Sigmoid colon (tissue), 7 donors: ENCODE measurements around the gene COL25A1. TPM values are rescaled to one million over a fixed set of nuclear protein-coding genes. Genes with fewer than 3 reads are reported as not detected.

Experiments used
- DNase-seq: peaks from one replicate; pipeline ENCODE4 v3.0.0-alpha.2; 2019
- H3K27ac ChIP-seq, 4 donors: fragments of 200-600 bp; sonication (generic); one replicate each; pipeline ENCODE4 v1.5.1; 2016 to 2019; ENCODE audit warnings: mild to moderate bottlenecking in 1 of 4
- H3K27me3 ChIP-seq, 3 donors: fragments of 200-600 bp; sonication (generic); one replicate each; pipeline ENCODE4 v1.5.1; 2019; ENCODE audit warnings: mild to moderate bottlenecking in 1 of 3
- H3K36me3 ChIP-seq, 4 donors: fragments of 200-600 bp; sonication (generic); one replicate each; pipeline ENCODE4 v1.5.1; 2016 to 2019
- H3K4me1 ChIP-seq, 4 donors: fragments of 200-600 bp; sonication (generic); one replicate each; pipeline ENCODE4 v1.5.1; 2017 to 2019
- H3K4me3 ChIP-seq, 4 donors: fragments of 200-600 bp; sonication (generic); one replicate each; pipeline ENCODE4 v1.5.1; 2017 to 2019; ENCODE audit warnings: mild to moderate bottlenecking in 2 of 4, moderate library complexity in 1 of 4
- H3K9me3 ChIP-seq, 4 donors: fragments of 200-600 bp in 3 of 4; sonication (generic) in 3 of 4; one replicate each; pipeline versions ENCODE4 v1.5.1 to v1.6.1; 2013 to 2019
- CTCF ChIP-seq, 4 experiments: fragments of 450-650 bp in 3 of 4; fragments of 200-600 bp in 1 of 4; IDR thresholded peaks; one replicate each; pipeline ENCODE4 v1.5.1; 2016 to 2019; ENCODE audit warnings: antibody characterized with exemption in 4 of 4, mild to moderate bottlenecking in 3 of 4, moderate library complexity in 2 of 4
- EP300 ChIP-seq, 4 donors: sonication (generic); formaldehyde crosslinking; IDR thresholded peaks; one replicate each; pipeline ENCODE4 v1.6.1; 2017; ENCODE audit warnings: antibody characterized with exemption in 4 of 4
- POLR2A ChIP-seq, 2 donors: fragments of 450-650 bp; IDR thresholded peaks; one replicate each; pipeline ENCODE4 v1.6.1; 2016; ENCODE audit warnings: antibody characterized with exemption in 2 of 2, mild to moderate bottlenecking in 2 of 2, moderate library complexity in 2 of 2
- POLR2AphosphoS5 ChIP-seq, 4 donors: sonication (generic); formaldehyde crosslinking; IDR thresholded peaks; one replicate each; pipeline ENCODE4 v1.6.1; 2017; ENCODE audit warnings: antibody characterized with exemption in 4 of 4
- WGBS, 2 donors: extraction: QIAGEN DNeasy Blood & Tissue Kit; methylation state at CpG; one replicate each; pipeline ENCODE4 v1.1.7; 2013; 5-methylcytosine and 5-hydroxymethylcytosine counted together
- intact Hi-C: fragments of 100-400 bp; cut with DNase I; formaldehyde crosslinking; loops from one replicate; pipeline ENCODE4 v1.15.1; 2023
- polyA plus RNA-seq, 3 donors: library from polyadenylated mRNA; stranded (reverse); fragments of 200-250 nt; gene quantifications; one replicate each; pipeline ENCODE4 v1.2.3, GENCODE V29; 2013
- total RNA-seq, 4 donors: library from RNA; depleted of rRNA; stranded (reverse); fragments of >200 nt; gene quantifications; one replicate each; pipeline ENCODE4 v1.1.0, GENCODE V29; 2016
- donor health status: healthy with polysubstance abuse.
- donor health status: Bipolar disorder and iron deficiency.
- donor health status: healthy.

COL25A1 gene
- total and polyA plus RNA-seq, 7 donors = 0.15 to 1.4 (median 0.41) TPM; not detected in 2

DNA sequence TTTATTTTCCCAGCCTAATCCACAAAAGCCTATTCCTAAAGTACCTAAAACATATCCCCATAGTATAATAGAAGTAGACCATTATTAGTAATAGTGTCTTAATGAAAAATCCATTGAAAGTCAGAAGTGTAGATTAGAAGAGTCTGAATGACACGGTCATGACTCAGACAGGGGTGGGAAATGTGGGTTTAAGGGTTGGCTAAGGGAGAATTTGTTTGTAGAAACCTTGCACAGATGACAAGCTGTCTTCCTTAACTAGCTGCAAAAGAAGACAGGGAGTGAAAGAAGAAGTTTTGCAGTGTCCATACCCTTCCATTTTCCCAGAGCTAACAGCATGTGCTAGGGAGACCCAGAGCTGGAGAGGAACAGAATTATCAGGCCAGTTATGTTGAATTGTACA, 296.9 kb downstream of the COL25A1 start:
- no peaks in the 10 kb centered on the region for H3K9me3 ChIP-seq
- H3K27ac ChIP-seq = no peak overlapping the region
- intact Hi-C loops = no loop called here
- TF ChIP-seq EP300 (IDR thresholded peaks at IDR 0.05) = no peak
- TF ChIP-seq POLR2A (IDR thresholded peaks at IDR 0.05) = no peak
- TF ChIP-seq POLR2AphosphoS5 (IDR thresholded peaks at IDR 0.05) = no peak
- no peak for TF ChIP-seq CTCF (IDR thresholded peaks at IDR 0.05)
- no peak for DNase-seq
- no peaks in the 10 kb centered on the region for H3K27me3 ChIP-seq
- 85 to 90% methylated on average over 1 of the region's 1 CpG for WGBS, 2 donors
- H3K4me1 ChIP-seq = no peaks in the 10 kb centered on the region
- no peak overlapping the region for H3K4me3 ChIP-seq
- no peaks in the 10 kb centered on the region for H3K36me3 ChIP-seq

DNA sequence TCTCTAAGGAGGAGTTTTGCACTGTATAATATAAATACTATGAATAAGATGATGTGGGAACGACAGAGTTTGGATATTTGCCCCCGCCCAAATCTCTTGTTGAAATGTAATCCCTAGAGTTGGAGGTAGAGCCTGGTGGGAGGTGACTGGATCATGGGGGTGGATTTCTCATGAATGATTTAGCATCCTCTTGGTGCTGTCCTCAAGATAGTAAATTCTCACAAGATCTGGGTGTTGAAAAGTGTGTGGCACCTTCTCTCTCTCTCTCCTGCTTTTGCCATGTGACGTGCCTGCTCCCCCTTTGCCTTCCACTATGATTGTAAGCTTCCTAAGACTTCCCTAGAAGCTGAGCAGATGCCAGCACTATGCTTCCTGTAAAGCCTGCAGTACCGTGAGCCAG, 298.0 kb downstream of the COL25A1 start:
- Histone ChIP-seq H3K4me1 (no peaks in the 10 kb centered on the region), H3K27me3 (no peaks in the 10 kb centered on the region), H3K27ac (no peak overlapping the region), H3K4me3 (no peak overlapping the region), H3K36me3 (no peaks in the 10 kb centered on the region), H3K9me3 (no peaks in the 10 kb centered on the region)
- 75 to 78% methylated on average over 4 of the region's 4 CpGs for WGBS, 2 donors
- no peak for DNase-seq
- TF ChIP-seq POLR2AphosphoS5 (IDR thresholded peaks at IDR 0.05) = no peak
- TF ChIP-seq CTCF (IDR thresholded peaks at IDR 0.05) = no peak
- TF ChIP-seq POLR2A (IDR thresholded peaks at IDR 0.05) = no peak
- TF ChIP-seq EP300 (IDR thresholded peaks at IDR 0.05) = no peak
- intact Hi-C loops = no loop called here

- intact Hi-C loops = no loop called here
These were observed 298.5 kb downstream of the COL25A1 start for GRCh38 chr4:109003964-109004363.

GRCh38 chr4:108991551-108992328, 310.7 kb downstream of the COL25A1 start:
- Histone ChIP-seq H3K9me3 (no peaks in the 10 kb centered on the region), H3K27ac (no peak overlapping the region), H3K36me3 (no peaks in the 10 kb centered on the region), H3K4me3 (no peak overlapping the region), H3K4me1 (no peaks in the 10 kb centered on the region), H3K27me3 (no peaks in the 10 kb centered on the region)
- intact Hi-C loops = no loop called here
- whole genome bisulfite sequencing, 2 donors = 90 to 94% methylated on average over 5 of the region's 5 CpGs
- no peak for DNase-seq
- no peak for TF ChIP-seq POLR2AphosphoS5 (IDR thresholded peaks at IDR 0.05)
- no peak for TF ChIP-seq CTCF (IDR thresholded peaks at IDR 0.05)
- no peak for TF ChIP-seq EP300 (IDR thresholded peaks at IDR 0.05)
- TF ChIP-seq POLR2A (IDR thresholded peaks at IDR 0.05) = no peak

More at GRCh38 chr4:109003964-109004363, 298.5 kb downstream of the COL25A1 start:
- no peaks in the 10 kb centered on the region for H3K4me1 ChIP-seq
- WGBS, 2 donors = 90 to 92% methylated on average over 2 of the region's 2 CpGs
- H3K4me3 ChIP-seq = no peak overlapping the region
- DNase-seq = no peak
- no peaks in the 10 kb centered on the region for H3K27me3 ChIP-seq
- no peaks in the 10 kb centered on the region for H3K36me3 ChIP-seq
- H3K9me3 ChIP-seq = no peaks in the 10 kb centered on the region
- no peak for TF ChIP-seq POLR2AphosphoS5 (IDR thresholded peaks at IDR 0.05)
- no peak for TF ChIP-seq CTCF (IDR thresholded peaks at IDR 0.05)
- no peak for TF ChIP-seq POLR2A (IDR thresholded peaks at IDR 0.05)
- TF ChIP-seq EP300 (IDR thresholded peaks at IDR 0.05) = no peak
- no peak overlapping the region for H3K27ac ChIP-seq
